Cardiac muscle cell (in vitro differentiated cells and primary cell): ENCODE data around the gene NPAS3. TPM values are rescaled to one million over a fixed set of nuclear protein-coding genes. Genes with fewer than 3 reads are reported as not detected.

ENCODE experiments used
- DNase-seq, 2 donors: peaks; one replicate each; pipeline versions ENCODE4 v3.0.0 to v3.0.0-alpha.2; 2010 to 2017; ENCODE audit warnings: low read depth in 1 of 2, low spot score in 1 of 2
- H3K27ac ChIP-seq: fragments of 200-600 bp; sonication (generic); 2 replicates; pipeline ENCODE4 v1.5.1; 2016
- H3K27me3 ChIP-seq: fragments of 200-600 bp; sonication (generic); 2 replicates; pipeline ENCODE4 v1.6.0; 2016; ENCODE audit warnings: control low read depth
- H3K36me3 ChIP-seq: fragments of 200-600 bp; sonication (generic); 2 replicates; pipeline ENCODE4 v1.5.1; 2016; ENCODE audit warnings: control low read depth
- H3K4me1 ChIP-seq: fragments of 200-600 bp; sonication (generic); 2 replicates; pipeline ENCODE4 v1.8.1; 2017; ENCODE audit warnings: low read depth, mild to moderate bottlenecking, mixed run types
- H3K4me3 ChIP-seq: fragments of 200-600 bp; sonication (generic); 2 replicates; pipeline ENCODE4 v1.5.1; 2016; ENCODE audit warnings: mild to moderate bottlenecking
- H3K9me3 ChIP-seq: fragments of 200-600 bp; sonication (generic); 2 replicates; pipeline ENCODE4 v1.5.1; 2017; ENCODE audit warnings: low read depth, mild to moderate bottlenecking, control low read depth
- polyA plus RNA-seq: library from polyadenylated mRNA; unstranded; fragments of >200 nt; fragmentation: Nextera tagmentation; extraction: Ambion mirVana; gene quantifications from 2 replicates; pipeline ENCODE4 v1.2.1, GENCODE V29; 2016
- total RNA-seq: library from RNA; depleted of rRNA; stranded (reverse); fragments of >200 nt; gene quantifications from 2 replicates; pipeline ENCODE4 v1.2.3, GENCODE V29; 2016
- TF ChIP-seq, protein P1 (sequence below): IDR thresholded peaks from 2 replicates; pipeline ENCODE4 v1.5.1; 2012; ENCODE audit warnings: low read depth, mild to moderate bottlenecking, low read length

NPAS3 gene
- total and polyA plus RNA-seq, 2 experiments from 2014 or later = 0.18 TPM

DNA sequence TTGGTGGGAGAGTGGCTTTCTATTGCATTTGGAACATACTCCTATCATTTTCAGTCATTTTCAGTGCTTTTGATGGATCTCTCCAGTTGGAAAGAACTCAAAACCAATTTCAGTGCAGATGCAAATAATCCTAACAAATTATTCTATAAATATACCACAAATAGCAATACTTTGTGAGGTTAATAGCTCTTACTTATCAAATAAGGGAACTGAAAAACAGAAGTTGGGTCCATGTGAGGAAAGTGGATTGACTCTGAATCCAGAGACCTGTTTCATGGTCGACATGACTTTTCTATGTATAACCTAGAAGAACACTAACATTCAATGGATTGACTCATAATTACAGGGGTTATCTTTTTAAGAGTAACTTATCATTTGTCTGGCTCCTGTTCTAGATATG is 763.6 kb downstream of the NPAS3 start:
- Histone ChIP-seq H3K9me3 (no peaks in the 10 kb centered on the region), H3K4me1 (no peaks in the 10 kb centered on the region), H3K4me3 (no peak overlapping the region), H3K36me3 (no peaks in the 10 kb centered on the region), H3K27me3 (no peaks in the 10 kb centered on the region), H3K27ac (no peak overlapping the region)
- TF ChIP-seq, protein P1, sequence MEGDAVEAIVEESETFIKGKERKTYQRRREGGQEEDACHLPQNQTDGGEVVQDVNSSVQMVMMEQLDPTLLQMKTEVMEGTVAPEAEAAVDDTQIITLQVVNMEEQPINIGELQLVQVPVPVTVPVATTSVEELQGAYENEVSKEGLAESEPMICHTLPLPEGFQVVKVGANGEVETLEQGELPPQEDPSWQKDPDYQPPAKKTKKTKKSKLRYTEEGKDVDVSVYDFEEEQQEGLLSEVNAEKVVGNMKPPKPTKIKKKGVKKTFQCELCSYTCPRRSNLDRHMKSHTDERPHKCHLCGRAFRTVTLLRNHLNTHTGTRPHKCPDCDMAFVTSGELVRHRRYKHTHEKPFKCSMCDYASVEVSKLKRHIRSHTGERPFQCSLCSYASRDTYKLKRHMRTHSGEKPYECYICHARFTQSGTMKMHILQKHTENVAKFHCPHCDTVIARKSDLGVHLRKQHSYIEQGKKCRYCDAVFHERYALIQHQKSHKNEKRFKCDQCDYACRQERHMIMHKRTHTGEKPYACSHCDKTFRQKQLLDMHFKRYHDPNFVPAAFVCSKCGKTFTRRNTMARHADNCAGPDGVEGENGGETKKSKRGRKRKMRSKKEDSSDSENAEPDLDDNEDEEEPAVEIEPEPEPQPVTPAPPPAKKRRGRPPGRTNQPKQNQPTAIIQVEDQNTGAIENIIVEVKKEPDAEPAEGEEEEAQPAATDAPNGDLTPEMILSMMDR = no peak
- no peak for DNase-seq

DNA sequence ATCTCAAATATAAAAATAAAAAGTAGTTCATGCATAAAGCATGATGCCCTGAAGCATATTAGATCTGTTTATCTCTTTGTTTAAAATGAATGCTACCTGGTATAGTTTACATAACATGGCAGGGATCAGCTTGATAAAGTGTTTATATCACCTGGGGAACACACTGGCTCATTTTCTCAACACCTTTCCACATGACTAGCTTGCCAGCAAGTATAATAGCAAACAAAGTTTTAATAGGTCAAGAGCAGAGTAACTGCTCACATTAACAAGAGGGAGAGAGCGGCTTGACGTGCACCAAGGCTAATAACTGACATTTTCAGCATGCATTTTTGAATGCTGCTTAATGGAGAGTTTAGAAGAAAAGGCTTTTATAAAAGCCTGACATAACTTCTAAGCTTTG is 765.8 kb downstream of the NPAS3 start:
- Histone ChIP-seq H3K27ac (no peak overlapping the region), H3K27me3 (no peaks in the 10 kb centered on the region), H3K9me3 (no peaks in the 10 kb centered on the region), H3K4me1 (no peaks in the 10 kb centered on the region), H3K36me3 (no peaks in the 10 kb centered on the region), H3K4me3 (no peak overlapping the region)
- no peak for DNase-seq
- TF ChIP-seq, protein P1 = no peak

DNA sequence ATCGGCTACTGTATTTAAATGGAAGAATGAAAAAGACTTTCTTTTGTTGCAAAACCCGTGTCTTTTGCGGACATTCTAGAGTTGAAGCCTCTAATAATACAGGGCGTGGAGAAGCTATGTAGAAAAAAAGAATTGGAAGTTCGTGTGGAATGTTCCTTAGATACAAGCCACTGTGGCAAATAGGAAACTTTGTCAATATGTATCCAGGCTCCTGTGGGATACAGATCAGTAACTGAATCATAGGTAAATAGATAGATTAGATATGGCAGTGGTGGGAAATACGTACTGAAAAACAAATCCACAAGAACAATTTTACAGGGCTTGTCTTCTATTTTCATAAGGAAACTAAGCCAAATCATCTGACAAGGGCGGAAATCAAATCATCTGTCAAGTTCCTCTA is 766.8 kb downstream of the NPAS3 start:
- Histone ChIP-seq H3K36me3 (no peaks in the 10 kb centered on the region), H3K27ac (no peak overlapping the region), H3K4me1 (no peaks in the 10 kb centered on the region), H3K27me3 (no peaks in the 10 kb centered on the region), H3K4me3 (no peak overlapping the region), H3K9me3 (no peaks in the 10 kb centered on the region)
- DNase-seq = no peak
- TF ChIP-seq, protein P1 = no peak

DNA sequence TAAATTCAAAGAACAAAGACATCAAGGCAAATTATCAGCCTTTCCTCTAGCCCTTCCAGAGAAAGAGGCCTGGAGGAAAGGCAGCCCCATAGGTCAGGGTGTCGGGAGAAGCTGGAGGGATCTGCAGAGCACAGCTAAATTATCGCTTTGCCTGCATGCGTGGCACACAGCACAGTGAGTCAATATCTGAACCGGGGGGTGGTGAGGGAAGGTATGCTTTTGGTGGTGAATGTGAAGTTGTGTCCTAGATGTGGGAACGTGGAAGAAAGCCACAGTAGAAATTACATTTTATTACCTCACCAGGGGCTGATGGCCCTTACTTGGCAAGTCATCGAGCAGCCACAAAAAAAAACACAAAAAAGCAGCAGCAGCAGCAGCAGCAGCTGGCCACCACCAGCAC is 769.0 kb downstream of the NPAS3 start:
- H3K4me1 ChIP-seq = no peaks in the 10 kb centered on the region

DNA sequence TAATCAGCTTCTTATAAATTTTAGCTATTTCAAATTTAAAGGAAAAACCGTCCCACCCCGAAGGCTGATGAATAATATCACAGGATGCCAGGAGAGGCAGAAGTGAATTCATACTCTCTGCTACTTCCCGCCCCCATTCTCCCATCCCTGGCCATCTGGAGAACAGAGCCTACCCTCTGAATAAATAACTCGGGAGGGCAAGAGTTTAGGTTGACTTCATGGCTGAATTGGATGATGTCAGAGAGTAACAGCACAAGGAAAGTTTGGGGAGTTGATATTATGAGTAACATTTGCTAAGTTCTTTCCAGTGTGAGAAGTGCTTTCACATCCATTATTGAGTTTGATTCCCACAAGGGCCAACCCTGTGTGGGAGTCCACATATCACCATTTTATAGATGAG is 770.6 kb downstream of the NPAS3 start:
- Histone ChIP-seq H3K27ac (no peak overlapping the region), H3K27me3 (no peaks in the 10 kb centered on the region), H3K36me3 (no peaks in the 10 kb centered on the region), H3K4me3 (no peak overlapping the region), H3K4me1 (no peaks in the 10 kb centered on the region), H3K9me3 (no peaks in the 10 kb centered on the region)
- TF ChIP-seq, protein P1 = no peak
- DNase-seq = no peak

More for the DNA sequence above, 769.0 kb downstream of the NPAS3 start:
- no peaks in the 10 kb centered on the region for H3K36me3 ChIP-seq
- no peak for DNase-seq
- H3K27ac ChIP-seq = no peak overlapping the region
- H3K9me3 ChIP-seq = no peaks in the 10 kb centered on the region
- TF ChIP-seq, protein P1 = no peak
- H3K4me3 ChIP-seq = no peak overlapping the region
- no peaks in the 10 kb centered on the region for H3K27me3 ChIP-seq

DNA sequence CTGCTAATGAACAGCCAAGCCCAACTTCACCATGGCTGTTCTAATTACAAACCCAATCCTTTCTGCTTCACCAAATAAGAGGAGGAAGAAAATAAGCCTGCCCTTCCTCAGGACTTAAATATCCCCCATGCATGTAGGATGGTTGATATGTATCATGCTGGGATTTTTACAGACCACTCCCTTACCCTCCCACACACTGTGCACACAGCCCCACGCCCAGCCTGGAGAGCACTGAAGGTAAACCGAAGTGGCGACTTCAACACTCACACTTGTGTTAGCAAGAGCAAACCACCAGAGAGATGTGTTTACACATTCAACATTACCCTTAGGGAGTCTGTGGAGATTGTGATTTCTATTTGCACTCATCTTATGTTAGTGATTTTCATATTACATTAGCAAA is 771.0 kb downstream of the NPAS3 start:
- H3K27ac ChIP-seq = no peak overlapping the region
- TF ChIP-seq, protein P1 = no peak
- DNase-seq = no peak

More for the DNA sequence above, 771.0 kb downstream of the NPAS3 start:
- Histone ChIP-seq H3K9me3 (no peaks in the 10 kb centered on the region), H3K4me3 (no peak overlapping the region), H3K27me3 (no peaks in the 10 kb centered on the region), H3K4me1 (no peaks in the 10 kb centered on the region), H3K36me3 (no peaks in the 10 kb centered on the region)
